HL-60 (cell line): ENCODE data around the gene ARAP2.

Experiments used
- DNase-seq, 2 experiments: peaks; one replicate each; pipeline ENCODE4 v3.0.0-alpha.2; 2010 to 2020; ENCODE audit warnings: low read depth in 1 of 2, low spot score in 1 of 2
- H3K27ac ChIP-seq: fragments of 250-450 bp; sonication (Bioruptor Pico); replicated peaks from 2 replicates; pipeline ENCODE4 v1.5.1; 2020; ENCODE audit warnings: mild to moderate bottlenecking, moderate library complexity
- H3K27me3 ChIP-seq: fragments of 250-450 bp; sonication (Bioruptor Pico); 2 replicates; pipeline ENCODE4 v1.5.1; 2021; ENCODE audit warnings: mild to moderate bottlenecking, moderate library complexity; ENCODE audit not compliant: insufficient read depth, poor library complexity, severe bottlenecking
- H3K4me3 ChIP-seq: replicated peaks from 2 replicates; pipeline ENCODE4 v1.5.1; 2011; ENCODE audit warnings: mild to moderate bottlenecking, control low read depth, low read length; ENCODE audit not compliant: insufficient read depth
- GABPA ChIP-seq: IDR thresholded peaks from 2 replicates; pipeline ENCODE4 v1.6.1; 2012; ENCODE audit warnings: low read depth
- POLR2AphosphoS5 ChIP-seq: IDR thresholded peaks from 2 replicates; pipeline ENCODE4 v1.6.1; 2012; ENCODE audit warnings: low read depth
- REST ChIP-seq: IDR thresholded peaks from 2 replicates; pipeline ENCODE4 v1.6.1; 2012; ENCODE audit warnings: low read depth; ENCODE audit not compliant: insufficient replicate concordance
- SPI1 ChIP-seq: IDR thresholded peaks from 2 replicates; pipeline ENCODE4 v1.6.1; 2012; ENCODE audit warnings: low read depth, mild to moderate bottlenecking, borderline replicate concordance
- TF ChIP-seq, protein P1 (sequence below): IDR thresholded peaks from one replicate; pipeline ENCODE4 v1.5.1; 2011; ENCODE audit warnings: low read length, control low read depth, inconsistent platforms; ENCODE audit not compliant: insufficient read depth

ARAP2 gene

DNA sequence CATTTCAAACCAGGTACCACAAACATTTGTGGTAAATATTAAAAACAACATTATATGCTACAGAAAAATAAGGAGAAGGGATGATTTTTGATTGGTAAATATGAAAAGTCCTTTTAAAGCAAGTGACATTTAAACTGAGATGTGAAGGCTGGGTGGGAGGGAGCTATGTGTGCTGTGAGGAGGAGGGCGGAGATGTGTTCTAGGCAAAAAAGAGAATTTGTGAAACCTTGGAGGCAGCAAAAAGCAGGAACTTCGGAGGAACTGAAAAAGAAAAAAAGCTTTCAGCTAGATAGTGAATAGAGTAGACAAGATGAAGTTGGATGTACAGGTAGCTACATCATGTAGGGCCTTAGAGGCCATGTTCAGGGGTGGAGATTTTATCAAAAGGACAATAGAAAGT lies 10.1 kb upstream of the ARAP2 start:
- no peaks in the 10 kb centered on the region for H3K27me3 ChIP-seq
- peak overlapping the region; percentile 84; the same call in 1 of the 2 replicates for H3K27ac ChIP-seq
- TF ChIP-seq, protein P1, sequence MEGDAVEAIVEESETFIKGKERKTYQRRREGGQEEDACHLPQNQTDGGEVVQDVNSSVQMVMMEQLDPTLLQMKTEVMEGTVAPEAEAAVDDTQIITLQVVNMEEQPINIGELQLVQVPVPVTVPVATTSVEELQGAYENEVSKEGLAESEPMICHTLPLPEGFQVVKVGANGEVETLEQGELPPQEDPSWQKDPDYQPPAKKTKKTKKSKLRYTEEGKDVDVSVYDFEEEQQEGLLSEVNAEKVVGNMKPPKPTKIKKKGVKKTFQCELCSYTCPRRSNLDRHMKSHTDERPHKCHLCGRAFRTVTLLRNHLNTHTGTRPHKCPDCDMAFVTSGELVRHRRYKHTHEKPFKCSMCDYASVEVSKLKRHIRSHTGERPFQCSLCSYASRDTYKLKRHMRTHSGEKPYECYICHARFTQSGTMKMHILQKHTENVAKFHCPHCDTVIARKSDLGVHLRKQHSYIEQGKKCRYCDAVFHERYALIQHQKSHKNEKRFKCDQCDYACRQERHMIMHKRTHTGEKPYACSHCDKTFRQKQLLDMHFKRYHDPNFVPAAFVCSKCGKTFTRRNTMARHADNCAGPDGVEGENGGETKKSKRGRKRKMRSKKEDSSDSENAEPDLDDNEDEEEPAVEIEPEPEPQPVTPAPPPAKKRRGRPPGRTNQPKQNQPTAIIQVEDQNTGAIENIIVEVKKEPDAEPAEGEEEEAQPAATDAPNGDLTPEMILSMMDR = no peak
- TF ChIP-seq POLR2AphosphoS5 (no peak), GABPA (no peak), SPI1 (no peak), REST (no peak)
- no peak overlapping the region for H3K4me3 ChIP-seq
- DNase-seq = no peak

DNA sequence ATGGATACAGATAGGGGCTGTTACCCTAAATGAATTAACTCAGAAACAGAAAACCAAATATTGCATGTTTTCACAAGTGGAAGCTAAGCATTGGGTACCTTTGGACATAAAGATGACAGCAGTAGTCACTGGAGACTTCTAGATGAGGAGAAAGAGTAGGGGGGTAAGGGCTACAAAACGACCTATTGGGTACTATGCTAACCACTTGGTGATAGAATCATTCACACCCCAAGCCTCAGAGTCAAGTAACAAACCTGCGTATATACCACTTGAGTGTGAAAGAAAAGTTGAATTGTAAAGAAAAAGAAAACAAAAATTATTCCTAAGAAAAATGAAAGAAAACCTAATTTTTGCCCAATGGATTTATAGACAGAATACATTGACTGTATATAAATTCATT lies 7.7 kb upstream of the ARAP2 start:
- no peak overlapping the region for H3K27ac ChIP-seq
- DNase-seq = no peak
- H3K4me3 ChIP-seq = no peak overlapping the region
- H3K27me3 ChIP-seq = no peaks in the 10 kb centered on the region
- TF ChIP-seq SPI1 (no peak), GABPA (no peak), REST (no peak), POLR2AphosphoS5 (no peak)
- TF ChIP-seq, protein P1 = no peak

GRCh38 chr4:36249610-36250009 lies 5.3 kb upstream of the ARAP2 start:
- H3K4me3 ChIP-seq = no peak overlapping the region
- DNase-seq = no peak
- H3K27ac ChIP-seq = no peak overlapping the region
- no peak for TF ChIP-seq GABPA
- TF ChIP-seq POLR2AphosphoS5 = no peak
- TF ChIP-seq, protein P1 = no peak
- no peak for TF ChIP-seq REST
- TF ChIP-seq SPI1 = no peak
- H3K27me3 ChIP-seq = no peaks in the 10 kb centered on the region
